Measurements from ENCODE around the gene ZNF280D. TPM values are rescaled to one million over a fixed set of nuclear protein-coding genes. Genes with fewer than 3 reads are reported as not detected.

ZNF280D gene
- total RNA-seq, 1 experiment from 2014 or later: 21.5 TPM

DNA sequence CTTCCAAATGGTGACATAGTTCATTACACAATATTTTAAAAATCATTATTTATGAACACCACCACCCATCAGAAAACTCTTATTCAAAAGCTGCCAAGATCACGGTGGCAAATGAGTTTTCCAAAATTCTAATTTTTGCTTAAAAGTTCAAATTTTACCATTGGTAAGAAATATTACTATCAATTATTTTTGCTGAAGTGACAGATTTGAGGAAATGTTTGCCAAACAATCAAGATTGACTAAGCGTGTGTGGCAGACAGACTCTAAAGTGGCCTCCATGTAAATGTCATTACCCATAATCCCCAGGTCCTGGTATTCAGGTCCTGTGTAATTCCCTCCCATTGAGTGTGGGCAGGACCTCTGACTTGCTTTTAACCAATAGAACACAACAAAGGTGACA is 35.0 kb downstream of the ZNF280D start:
- H3K9me3 ChIP-seq (ENCODE audit: control insufficient read depth, insufficient read depth, low read depth, low read length): no peaks in the 10 kb centered on the region
- H3K27me3 ChIP-seq (ENCODE audit: control insufficient read depth, insufficient read depth, low read length): no peaks in the 10 kb centered on the region
- ChIA-PET POLR2A (interaction anchor here (0.6 kb wide), 1 partner anchor 22 kb away, joined by 8 read pairs; no protein-coding TSS in a partner anchor), CTCF (no interaction called here)
- H3K36me3 ChIP-seq (ENCODE audit: control insufficient read depth, insufficient read depth, low read length): peaks cover 10% of the 10 kb centered on the region; the same call in 1 of the 2 replicates
- intact Hi-C loops (cut with micrococcal nuclease; ENCODE audit: unreplicated experiment) (no loop called here), in situ Hi-C loops (cut with HindIII; ENCODE audit: low pct_unique_long_range_greater_than_20kb, low sequenced_read_pairs) (no loop called here)
- no peak overlapping the region for H3K4me3 ChIP-seq (ENCODE audit: low read depth in 2 of 2, low read length in 2 of 2)
- no peak overlapping the region for H3K27ac ChIP-seq (ENCODE audit: low read length)
- H3K4me1 ChIP-seq (ENCODE audit: control insufficient read depth, insufficient read depth, low read length): no peaks in the 10 kb centered on the region
- no TSS peak for BruUV-seq (replicated peaks)
- DNase-seq (ENCODE audit: low read depth, low spot score) (no peak), ATAC-seq (no peak)
- TF ChIP-seq TCF7L2 (IDR thresholded peaks at IDR 0.05; ENCODE audit: low read depth, low read length) (no peak), POLR2AphosphoS5 (IDR thresholded peaks at IDR 0.05; ENCODE audit: low read depth, low read length) (no peak), SIN3A (IDR thresholded peaks at IDR 0.05; ENCODE audit: borderline replicate concordance, insufficient read depth, low read depth, low read length) (no peak)
- TF ChIP-seq, protein P1, sequence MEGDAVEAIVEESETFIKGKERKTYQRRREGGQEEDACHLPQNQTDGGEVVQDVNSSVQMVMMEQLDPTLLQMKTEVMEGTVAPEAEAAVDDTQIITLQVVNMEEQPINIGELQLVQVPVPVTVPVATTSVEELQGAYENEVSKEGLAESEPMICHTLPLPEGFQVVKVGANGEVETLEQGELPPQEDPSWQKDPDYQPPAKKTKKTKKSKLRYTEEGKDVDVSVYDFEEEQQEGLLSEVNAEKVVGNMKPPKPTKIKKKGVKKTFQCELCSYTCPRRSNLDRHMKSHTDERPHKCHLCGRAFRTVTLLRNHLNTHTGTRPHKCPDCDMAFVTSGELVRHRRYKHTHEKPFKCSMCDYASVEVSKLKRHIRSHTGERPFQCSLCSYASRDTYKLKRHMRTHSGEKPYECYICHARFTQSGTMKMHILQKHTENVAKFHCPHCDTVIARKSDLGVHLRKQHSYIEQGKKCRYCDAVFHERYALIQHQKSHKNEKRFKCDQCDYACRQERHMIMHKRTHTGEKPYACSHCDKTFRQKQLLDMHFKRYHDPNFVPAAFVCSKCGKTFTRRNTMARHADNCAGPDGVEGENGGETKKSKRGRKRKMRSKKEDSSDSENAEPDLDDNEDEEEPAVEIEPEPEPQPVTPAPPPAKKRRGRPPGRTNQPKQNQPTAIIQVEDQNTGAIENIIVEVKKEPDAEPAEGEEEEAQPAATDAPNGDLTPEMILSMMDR (IDR thresholded peaks at IDR 0.05): no peak
- TF ChIP-seq, protein P2, sequence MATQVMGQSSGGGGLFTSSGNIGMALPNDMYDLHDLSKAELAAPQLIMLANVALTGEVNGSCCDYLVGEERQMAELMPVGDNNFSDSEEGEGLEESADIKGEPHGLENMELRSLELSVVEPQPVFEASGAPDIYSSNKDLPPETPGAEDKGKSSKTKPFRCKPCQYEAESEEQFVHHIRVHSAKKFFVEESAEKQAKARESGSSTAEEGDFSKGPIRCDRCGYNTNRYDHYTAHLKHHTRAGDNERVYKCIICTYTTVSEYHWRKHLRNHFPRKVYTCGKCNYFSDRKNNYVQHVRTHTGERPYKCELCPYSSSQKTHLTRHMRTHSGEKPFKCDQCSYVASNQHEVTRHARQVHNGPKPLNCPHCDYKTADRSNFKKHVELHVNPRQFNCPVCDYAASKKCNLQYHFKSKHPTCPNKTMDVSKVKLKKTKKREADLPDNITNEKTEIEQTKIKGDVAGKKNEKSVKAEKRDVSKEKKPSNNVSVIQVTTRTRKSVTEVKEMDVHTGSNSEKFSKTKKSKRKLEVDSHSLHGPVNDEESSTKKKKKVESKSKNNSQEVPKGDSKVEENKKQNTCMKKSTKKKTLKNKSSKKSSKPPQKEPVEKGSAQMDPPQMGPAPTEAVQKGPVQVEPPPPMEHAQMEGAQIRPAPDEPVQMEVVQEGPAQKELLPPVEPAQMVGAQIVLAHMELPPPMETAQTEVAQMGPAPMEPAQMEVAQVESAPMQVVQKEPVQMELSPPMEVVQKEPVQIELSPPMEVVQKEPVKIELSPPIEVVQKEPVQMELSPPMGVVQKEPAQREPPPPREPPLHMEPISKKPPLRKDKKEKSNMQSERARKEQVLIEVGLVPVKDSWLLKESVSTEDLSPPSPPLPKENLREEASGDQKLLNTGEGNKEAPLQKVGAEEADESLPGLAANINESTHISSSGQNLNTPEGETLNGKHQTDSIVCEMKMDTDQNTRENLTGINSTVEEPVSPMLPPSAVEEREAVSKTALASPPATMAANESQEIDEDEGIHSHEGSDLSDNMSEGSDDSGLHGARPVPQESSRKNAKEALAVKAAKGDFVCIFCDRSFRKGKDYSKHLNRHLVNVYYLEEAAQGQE (IDR thresholded peaks at IDR 0.05; ENCODE audit: insufficient read depth in 1 of 2, low read depth in 2 of 2, low read length in 1 of 2): no peak

DNA sequence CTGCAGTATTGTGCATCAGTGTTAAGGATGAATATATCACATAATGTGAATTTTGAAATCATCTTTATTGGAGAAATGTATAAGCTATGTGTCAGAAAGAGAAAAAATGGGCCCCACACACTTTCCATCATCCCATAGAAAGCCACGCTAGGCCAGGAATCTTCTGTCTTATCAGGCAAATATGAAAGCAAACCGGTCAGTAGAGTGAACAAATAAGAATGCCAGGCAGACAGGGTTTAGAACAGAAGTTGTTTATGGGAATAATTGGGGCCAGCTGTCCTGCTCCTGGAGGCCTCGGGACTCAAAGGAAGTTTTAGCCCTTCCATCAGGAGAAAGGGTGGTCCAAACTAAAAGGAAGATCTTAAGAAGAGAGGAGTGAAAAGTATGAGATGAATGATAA is 39.5 kb downstream of the ZNF280D start:
- CTCF ChIA-PET: no interaction called here
- Histone ChIP-seq H3K36me3 (ENCODE audit: control insufficient read depth, insufficient read depth, low read length) (peaks cover 2% of the 10 kb centered on the region; the same call in 1 of the 2 replicates), H3K4me3 (ENCODE audit: low read depth in 2 of 2, low read length in 2 of 2) (no peak overlapping the region), H3K4me1 (ENCODE audit: control insufficient read depth, insufficient read depth, low read length) (no peaks in the 10 kb centered on the region), H3K27me3 (ENCODE audit: control insufficient read depth, insufficient read depth, low read length) (no peaks in the 10 kb centered on the region), H3K27ac (ENCODE audit: low read length) (no peak overlapping the region), H3K9me3 (ENCODE audit: control insufficient read depth, insufficient read depth, low read depth, low read length) (no peaks in the 10 kb centered on the region)
- POLR2A ChIA-PET: no interaction called here
- TF ChIP-seq, protein P2 (IDR thresholded peaks at IDR 0.05; ENCODE audit: insufficient read depth in 1 of 2, low read depth in 2 of 2, low read length in 1 of 2): no peak
- TF ChIP-seq TCF7L2 (IDR thresholded peaks at IDR 0.05; ENCODE audit: low read depth, low read length) (no peak), SIN3A (IDR thresholded peaks at IDR 0.05; ENCODE audit: borderline replicate concordance, insufficient read depth, low read depth, low read length) (no peak), POLR2AphosphoS5 (IDR thresholded peaks at IDR 0.05; ENCODE audit: low read depth, low read length) (no peak)
- TF ChIP-seq, protein P1 (IDR thresholded peaks at IDR 0.05): no peak
- DNase-seq (ENCODE audit: low read depth, low spot score) (no peak), ATAC-seq (no peak)
- intact Hi-C loops (cut with micrococcal nuclease; ENCODE audit: unreplicated experiment) (no loop called here), in situ Hi-C loops (cut with HindIII; ENCODE audit: low pct_unique_long_range_greater_than_20kb, low sequenced_read_pairs) (no loop called here)
- BruUV-seq (replicated peaks): no TSS peak

Measured in Panc1 (cell line).